HepG2 (cell line): Measurements from ENCODE around the gene DEGS1. TPM values are rescaled to one million over a fixed set of nuclear protein-coding genes. Genes with fewer than 3 reads are reported as not detected.

Source experiments
- ATAC-seq: fragments of 200-7000 bp; cut with Tn5 transposase; 3 replicates; pipeline ENCODE4 v1.9.1; 2020; ENCODE audit warnings: mild to moderate bottlenecking, moderate library complexity
- BruUV-seq: library from RNA; stranded (reverse); fragments of 400-500 nt; replicated peaks from 2 replicates; lab custom pipeline; 2021; lab: Mats Ljungman, UMichigan
- CTCF ChIA-PET: fragments of 300-600 bp; formaldehyde crosslinking; extraction: SDS; loops from one replicate; lab custom pipeline; 2021; ENCODE audit warnings: low total read pairs, inconsistent platforms, low intra/inter-chr PET ratio; lab: Yijun Ruan, JAX
- POLR2A ChIA-PET: fragments of 350-600 bp; sonication (Branson Sonifier 250); formaldehyde crosslinking; loops from one replicate; lab custom pipeline; 2020; ENCODE audit warnings: antibody characterized with exemption, inconsistent platforms; lab: Yijun Ruan, JAX
- DNase-seq: peaks from one replicate; pipeline ENCODE4 v3.0.0-alpha.2; 2015; ENCODE audit warnings: low spot score
- FAIRE-seq: peaks from 3 replicates; lab custom pipeline; 2011; peaks lifted over from hg19 to GRCh38; lab: Jason Lieb, UNC
- H2AFZ ChIP-seq: one replicate; pipeline ENCODE4 v1.6.1; 2011; ENCODE audit warnings: low read length, inconsistent platforms
- H3K27ac ChIP-seq: fragments of 300-600 bp; 3 replicates; pipeline ENCODE4 v1.8.0; 2011; ENCODE audit warnings: mixed run types, mild to moderate bottlenecking, mixed read lengths, low read length, inconsistent platforms; ENCODE audit not compliant: insufficient read depth; ENCODE audit errors: extremely low read length
- H3K27me3 ChIP-seq, 2 experiments: fragments of 200-600 bp in 1 of 2; 2 replicates in 1 of 2; 3 replicates in 1 of 2; pipeline versions ENCODE4 v1.6.0 to v1.8.0; 2011; ENCODE audit warnings: low read length in 2 of 2, mild to moderate bottlenecking in 2 of 2, moderate library complexity in 2 of 2, inconsistent platforms in 1 of 2; ENCODE audit not compliant: insufficient read depth in 2 of 2, control insufficient read depth in 1 of 2
- H3K36me3 ChIP-seq, 2 experiments: fragments of 200-600 bp in 1 of 2; replicated peaks in 1 of 2; 2 replicates in 1 of 2; 3 replicates in 1 of 2; pipeline versions ENCODE4 v1.5.1 to v1.8.0; 2011; ENCODE audit warnings: low read length in 2 of 2, inconsistent platforms in 1 of 2; ENCODE audit not compliant: insufficient read depth in 2 of 2, control insufficient read depth in 1 of 2
- H3K4me1 ChIP-seq: 2 replicates; pipeline ENCODE4 v1.5.1; 2012; ENCODE audit warnings: low read length, inconsistent platforms; ENCODE audit not compliant: insufficient read depth
- H3K4me2 ChIP-seq: 2 replicates; pipeline ENCODE4 v1.6.0; 2011; ENCODE audit warnings: low read depth, low read length, inconsistent platforms
- H3K4me3 ChIP-seq, 3 experiments: fragments of 200-600 bp in 1 of 3; sonication (generic), shearing (Covaris generic) in 1 of 3; replicated peaks in 1 of 3; 2 replicates each; pipeline ENCODE4 v1.5.1; 2011 to 2016; ENCODE audit warnings: low read length in 3 of 3, inconsistent platforms in 2 of 3, low read depth in 2 of 3, mild to moderate bottlenecking in 2 of 3, control low read depth in 1 of 3, mixed read lengths in 1 of 3; ENCODE audit not compliant: insufficient read depth in 1 of 3
- H3K79me2 ChIP-seq: one replicate; pipeline ENCODE4 v1.6.1; 2011; ENCODE audit warnings: low read length, inconsistent platforms; ENCODE audit not compliant: insufficient read depth
- H3K9ac ChIP-seq: 2 replicates; pipeline ENCODE4 v1.6.0; 2011; ENCODE audit warnings: mild to moderate bottlenecking, low read depth, low read length, inconsistent platforms; ENCODE audit not compliant: insufficient read depth
- H3K9me3 ChIP-seq: 2 replicates; pipeline ENCODE4 v1.5.1; 2012; ENCODE audit warnings: mild to moderate bottlenecking, low read length
- H4K20me1 ChIP-seq: 2 replicates; pipeline ENCODE4 v1.6.0; 2011; ENCODE audit warnings: inconsistent platforms, mild to moderate bottlenecking, low read length, moderate library complexity; ENCODE audit not compliant: insufficient read depth
- AHDC1 ChIP-seq: sonication (generic); formaldehyde crosslinking; IDR thresholded peaks from 2 replicates; pipeline ENCODE4 v1.5.1; 2020; ENCODE audit warnings: mild to moderate bottlenecking, missing genetic modification reagents, borderline replicate concordance
- ARID5B ChIP-seq: IDR thresholded peaks from 2 replicates; pipeline ENCODE4 v1.4.0; 2020; ENCODE audit warnings: mild to moderate bottlenecking, missing genetic modification reagents
- CBX5 ChIP-seq: sonication (generic); formaldehyde crosslinking; IDR thresholded peaks from 2 replicates; pipeline ENCODE4 v1.4.0; 2020; ENCODE audit warnings: missing genetic modification reagents, borderline replicate concordance
- GATA4 ChIP-seq: sonication (generic); IDR thresholded peaks from 2 replicates; pipeline ENCODE4 v1.6.1; 2016; ENCODE audit warnings: antibody characterized with exemption, low read depth, borderline replicate concordance
- KLF9 ChIP-seq: IDR thresholded peaks from 2 replicates; pipeline ENCODE4 v1.6.1; 2016; ENCODE audit warnings: low read depth
- MAFG ChIP-seq: sonication (generic); formaldehyde crosslinking; IDR thresholded peaks from 2 replicates; pipeline ENCODE4 v1.5.1; 2020; ENCODE audit warnings: mild to moderate bottlenecking, missing genetic modification reagents
- MTF2 ChIP-seq: sonication (generic); formaldehyde crosslinking; IDR thresholded peaks from 2 replicates; pipeline ENCODE4 v1.5.0; 2020; ENCODE audit warnings: missing genetic modification reagents, borderline replicate concordance
- PITX1 ChIP-seq: sonication (generic); formaldehyde crosslinking; IDR thresholded peaks from 2 replicates; pipeline ENCODE4 v1.5.1; 2020; ENCODE audit warnings: mild to moderate bottlenecking, missing genetic modification reagents
- REL ChIP-seq: sonication (generic); formaldehyde crosslinking; conservative IDR thresholded peaks from 2 replicates; pipeline ENCODE4 v1.8.0; 2022; ENCODE audit warnings: mild to moderate bottlenecking, missing genetic modification reagents, moderate library complexity
- TRIM22 ChIP-seq: fragments of 450-650 bp; IDR thresholded peaks from 2 replicates; pipeline ENCODE4 v1.6.1; 2017
- ZNF761 ChIP-seq: sonication (generic); formaldehyde crosslinking; conservative IDR thresholded peaks from 2 replicates; pipeline ENCODE4 v1.4.0; 2020; ENCODE audit warnings: mild to moderate bottlenecking, missing genetic modification reagents
- WGBS: methylation state at CpG from one replicate; pipeline ENCODE4 v1.1.6; 2017; ENCODE audit warnings: low lambda C conversion rate; 5-methylcytosine and 5-hydroxymethylcytosine counted together
- in situ Hi-C: cut with HindIII; loops from 2 replicates; pipeline ENCODE4 v1.10.0; 2017; ENCODE audit warnings: low pct_unique_long_range_greater_than_20kb; ENCODE audit not compliant: extremely low pct_ligation_motif_present
- intact Hi-C: fragments of 100-400 bp; cut with micrococcal nuclease; formaldehyde crosslinking; loops from one replicate; pipeline ENCODE4 v1.10.0; 2022; ENCODE audit not compliant: unreplicated experiment
- polyA plus RNA-seq, 8 experiments: library from polyadenylated mRNA; depleted of rRNA in 3 of 8; stranded (reverse) in 7 of 8; unstranded in 1 of 8; fragments of >200 nt; fragmentation: Illumina TruSeq in 4 of 8; extraction: Trizol in 4 of 8; gene quantifications; 2 replicates each; pipeline versions ENCODE4 v1.2.1 to v1.2.3, GENCODE V29; 2011 to 2016; ENCODE audit warnings: low read depth in 4 of 8, missing spikeins in 1 of 8, mixed read lengths in 1 of 8; ENCODE audit not compliant: insufficient read depth in 1 of 8
- total RNA-seq, 5 experiments: library from RNA; depleted of rRNA; stranded (reverse); fragments of >200 nt; fragmentation: Illumina TruSeq; extraction: Trizol; gene quantifications; 2 replicates each; pipeline ENCODE4 v1.2.3, GENCODE V29; 2016; ENCODE audit warnings: low read depth in 1 of 5

Gene DEGS1
- total and polyA plus RNA-seq, 2 of the 13 experiments (the other 11 are each of a cell fraction or from before 2014, with no cell fraction given) = 18.1 to 35.9 TPM

GRCh38 chr1:224168859-224169380, 14.1 kb upstream of the DEGS1 start (continued):
- peak; percentile 27; the same call in 1 of the 2 replicates for TF ChIP-seq AHDC1 (CRISPR knock-in tag)

- ATAC-seq (no peak), DNase-seq (no peak), FAIRE-seq (no peak)
- Histone ChIP-seq H3K79me2 (no peaks in the 10 kb centered on the region), H4K20me1 (no peaks in the 10 kb centered on the region), H3K9me3 (no peaks in the 10 kb centered on the region), H3K4me1 (peaks cover 23% of the 10 kb centered on the region), H3K4me2 (no peak overlapping the region), H3K4me3 (no peak overlapping the region), H3K27me3 (no peaks in the 10 kb centered on the region; a peak in 1 of 5 replicates), H3K9ac (no peak overlapping the region), H3K27ac (no peak overlapping the region), H2AFZ (no peak overlapping the region), H3K36me3 (no peaks in the 10 kb centered on the region)
- ChIA-PET CTCF (interaction anchor here (1.4 kb wide), 1 partner anchor 163 kb away, joined by 11 read pairs; no protein-coding TSS in a partner anchor), POLR2A (no interaction called here)
- intact Hi-C loops (loop anchor here (1.0 kb wide), 1 partner anchor 164 kb away; no protein-coding TSS in a partner anchor), in situ Hi-C loops (no loop called here)
- BruUV-seq = no TSS peak
- 84% methylated on average over 4 of the region's 4 CpGs for WGBS
- no peak for TF ChIP-seq GATA4
- TF ChIP-seq REL (CRISPR knock-in tag) = no peak
- TF ChIP-seq PITX1 (CRISPR knock-in tag) = no peak
- TF ChIP-seq MAFG (CRISPR knock-in tag) = no peak
- TF ChIP-seq MTF2 (CRISPR knock-in tag) = no peak
- no peak for TF ChIP-seq CBX5
- TF ChIP-seq ZNF761 = no peak
- TF ChIP-seq KLF9 (CRISPR knock-in tag) = no peak
- TF ChIP-seq TRIM22 = no peak
- no peak for TF ChIP-seq ARID5B
Observed at GRCh38 chr1:224169718-224170270, 13.2 kb upstream of the DEGS1 start.
